WERI-Rb-1 (cell line): ENCODE measurements around the gene RPL10A.
A peak's percentile ranks its signal among the peaks of the same experiment; 100 is the strongest.
"Not testable (repeated sequence)": the region's sequence is repeated elsewhere in the genome, so short reads cannot be mapped to it uniquely, and the experiment has no call there.

ENCODE experiments used
- DNase-seq: peaks from one replicate; pipeline ENCODE4 v3.0.0-alpha.2; 2020
- H3K27ac ChIP-seq: fragments of 250-450 bp; sonication (Bioruptor Pico); 2 replicates; pipeline ENCODE4 v1.5.1; 2020; ENCODE audit warnings: mild to moderate bottlenecking, moderate library complexity
- H3K27me3 ChIP-seq: fragments of 250-450 bp; sonication (Bioruptor Pico); 2 replicates; pipeline ENCODE4 v1.5.1; 2021; ENCODE audit warnings: mild to moderate bottlenecking, low read depth, moderate library complexity; ENCODE audit not compliant: insufficient read depth, severe bottlenecking
- H3K36me3 ChIP-seq: fragments of 250-450 bp; sonication (Bioruptor Pico); 2 replicates; pipeline ENCODE4 v1.5.1; 2020; ENCODE audit warnings: mild to moderate bottlenecking, moderate library complexity
- H3K4me3 ChIP-seq: 2 replicates; pipeline ENCODE4 v1.5.1; 2011; ENCODE audit warnings: low read depth, mild to moderate bottlenecking, control low read depth, low read length
- H3K9me3 ChIP-seq: fragments of 250-450 bp; sonication (Bioruptor Pico); 2 replicates; pipeline ENCODE4 v1.5.1; 2021; ENCODE audit warnings: mild to moderate bottlenecking, moderate library complexity; ENCODE audit not compliant: severe bottlenecking
- TF ChIP-seq, protein P1 (sequence below): IDR thresholded peaks from 2 replicates; pipeline ENCODE4 v1.5.1; 2011; ENCODE audit warnings: low read depth, mild to moderate bottlenecking, control low read depth, inconsistent platforms, low read length

Gene RPL10A

DNA sequence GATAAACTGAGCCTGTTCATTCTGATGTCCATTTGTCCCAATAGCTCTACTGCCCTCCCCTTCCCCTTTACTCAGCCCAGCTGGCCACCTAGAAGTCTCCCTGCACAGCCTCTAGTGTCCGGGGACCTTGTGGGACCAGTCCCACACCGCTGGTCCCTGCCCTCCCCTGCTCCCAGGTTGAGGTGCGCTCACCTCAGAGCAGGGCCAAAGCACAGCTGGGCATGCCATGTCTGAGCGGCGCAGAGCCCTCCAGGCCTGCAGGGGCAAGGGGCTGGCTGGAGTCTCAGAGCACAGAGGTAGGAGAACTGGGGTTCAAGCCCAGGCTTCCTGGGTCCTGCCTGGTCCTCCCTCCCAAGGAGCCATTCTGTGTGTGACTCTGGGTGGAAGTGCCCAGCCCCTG lies 40.8 kb upstream of the RPL10A start:
- TF ChIP-seq, protein P1, sequence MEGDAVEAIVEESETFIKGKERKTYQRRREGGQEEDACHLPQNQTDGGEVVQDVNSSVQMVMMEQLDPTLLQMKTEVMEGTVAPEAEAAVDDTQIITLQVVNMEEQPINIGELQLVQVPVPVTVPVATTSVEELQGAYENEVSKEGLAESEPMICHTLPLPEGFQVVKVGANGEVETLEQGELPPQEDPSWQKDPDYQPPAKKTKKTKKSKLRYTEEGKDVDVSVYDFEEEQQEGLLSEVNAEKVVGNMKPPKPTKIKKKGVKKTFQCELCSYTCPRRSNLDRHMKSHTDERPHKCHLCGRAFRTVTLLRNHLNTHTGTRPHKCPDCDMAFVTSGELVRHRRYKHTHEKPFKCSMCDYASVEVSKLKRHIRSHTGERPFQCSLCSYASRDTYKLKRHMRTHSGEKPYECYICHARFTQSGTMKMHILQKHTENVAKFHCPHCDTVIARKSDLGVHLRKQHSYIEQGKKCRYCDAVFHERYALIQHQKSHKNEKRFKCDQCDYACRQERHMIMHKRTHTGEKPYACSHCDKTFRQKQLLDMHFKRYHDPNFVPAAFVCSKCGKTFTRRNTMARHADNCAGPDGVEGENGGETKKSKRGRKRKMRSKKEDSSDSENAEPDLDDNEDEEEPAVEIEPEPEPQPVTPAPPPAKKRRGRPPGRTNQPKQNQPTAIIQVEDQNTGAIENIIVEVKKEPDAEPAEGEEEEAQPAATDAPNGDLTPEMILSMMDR: no peak
- DNase-seq: no peak
- H3K36me3 ChIP-seq: peaks cover 17% of the 10 kb centered on the region
- peak overlapping the region; percentile 56; the same call in 1 of the 2 replicates for H3K27ac ChIP-seq
- no peak overlapping the region for H3K4me3 ChIP-seq
- peaks cover 19% of the 10 kb centered on the region for H3K9me3 ChIP-seq
- no peaks in the 10 kb centered on the region for H3K27me3 ChIP-seq

- peak overlapping the region; percentile 67 for H3K27ac ChIP-seq
- peak; percentile 80 for DNase-seq
- no peaks in the 10 kb centered on the region for H3K27me3 ChIP-seq
- TF ChIP-seq, protein P1: no peak
- H3K36me3 ChIP-seq: peaks cover 14% of the 10 kb centered on the region
- H3K4me3 ChIP-seq: no peak overlapping the region
- peaks cover 19% of the 10 kb centered on the region for H3K9me3 ChIP-seq
Measured at GRCh38 chr6:35427851-35428321, 40.3 kb upstream of the RPL10A start.

- no peak for DNase-seq
- Histone ChIP-seq H3K4me3 (no peak overlapping the region), H3K27ac (peak overlapping the region; percentile 67)
Measured at GRCh38 chr6:35428421-35429149, 39.6 kb upstream of the RPL10A start.

DNA sequence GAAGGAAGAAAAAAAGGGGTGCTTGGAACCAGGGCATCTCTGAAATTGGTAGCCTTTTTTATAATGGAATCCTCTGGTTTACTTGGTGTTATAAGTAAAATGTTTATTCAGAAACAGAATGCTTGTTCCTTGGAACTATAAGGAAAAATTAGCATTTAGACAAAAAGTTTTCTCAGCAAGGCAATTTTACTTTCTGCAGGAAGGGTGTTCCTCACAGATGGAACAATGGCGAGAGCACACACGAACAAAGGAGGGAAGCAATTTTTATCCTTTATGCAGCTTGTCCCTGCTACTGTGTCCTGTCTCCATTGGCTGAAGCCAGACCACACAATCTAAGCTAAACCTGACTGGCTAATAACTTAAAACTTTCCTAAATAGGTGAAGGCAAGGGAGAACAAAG lies 38.7 kb upstream of the RPL10A start:
- H3K36me3 ChIP-seq: peaks cover 10% of the 10 kb centered on the region
- no peak overlapping the region for H3K4me3 ChIP-seq
- TF ChIP-seq, protein P1: no peak
- no peak overlapping the region for H3K27ac ChIP-seq
- no peaks in the 10 kb centered on the region for H3K27me3 ChIP-seq
- H3K9me3 ChIP-seq: peaks cover 19% of the 10 kb centered on the region
- DNase-seq: no peak

More at GRCh38 chr6:35428421-35429149, 39.6 kb upstream of the RPL10A start:
- no peaks in the 10 kb centered on the region for H3K27me3 ChIP-seq
- peaks cover 14% of the 10 kb centered on the region for H3K36me3 ChIP-seq
- peaks cover 19% of the 10 kb centered on the region for H3K9me3 ChIP-seq
- TF ChIP-seq, protein P1: no peak

- DNase-seq: no peak
- no peak overlapping the region for H3K27ac ChIP-seq
- no peaks in the 10 kb centered on the region; the same call in 1 of the 2 replicates for H3K36me3 ChIP-seq
- no peak overlapping the region for H3K4me3 ChIP-seq
- TF ChIP-seq, protein P1: no peak
- peaks cover 19% of the 10 kb centered on the region for H3K9me3 ChIP-seq
- no peaks in the 10 kb centered on the region for H3K27me3 ChIP-seq
Measured at GRCh38 chr6:35432291-35432690, 35.9 kb upstream of the RPL10A start.

- peaks cover 19% of the 10 kb centered on the region for H3K9me3 ChIP-seq
- not testable (repeated sequence) for H3K27me3 ChIP-seq, DNase-seq, H3K4me3 ChIP-seq, H3K27ac ChIP-seq, H3K36me3 ChIP-seq
Measured at GRCh38 chr6:35432702-35433101, 35.5 kb upstream of the RPL10A start.
